ENCODE data around the gene VARS2. TPM values are rescaled to one million over a fixed set of nuclear protein-coding genes. Genes with fewer than 3 reads are reported as not detected.

The VARS2 gene
- total and polyA plus RNA-seq, 9 of the 15 experiments (the other 6 are each of a cell fraction or from before 2014, with no cell fraction given) = 1.6 to 53.6 (median 29.9) TPM

DNA sequence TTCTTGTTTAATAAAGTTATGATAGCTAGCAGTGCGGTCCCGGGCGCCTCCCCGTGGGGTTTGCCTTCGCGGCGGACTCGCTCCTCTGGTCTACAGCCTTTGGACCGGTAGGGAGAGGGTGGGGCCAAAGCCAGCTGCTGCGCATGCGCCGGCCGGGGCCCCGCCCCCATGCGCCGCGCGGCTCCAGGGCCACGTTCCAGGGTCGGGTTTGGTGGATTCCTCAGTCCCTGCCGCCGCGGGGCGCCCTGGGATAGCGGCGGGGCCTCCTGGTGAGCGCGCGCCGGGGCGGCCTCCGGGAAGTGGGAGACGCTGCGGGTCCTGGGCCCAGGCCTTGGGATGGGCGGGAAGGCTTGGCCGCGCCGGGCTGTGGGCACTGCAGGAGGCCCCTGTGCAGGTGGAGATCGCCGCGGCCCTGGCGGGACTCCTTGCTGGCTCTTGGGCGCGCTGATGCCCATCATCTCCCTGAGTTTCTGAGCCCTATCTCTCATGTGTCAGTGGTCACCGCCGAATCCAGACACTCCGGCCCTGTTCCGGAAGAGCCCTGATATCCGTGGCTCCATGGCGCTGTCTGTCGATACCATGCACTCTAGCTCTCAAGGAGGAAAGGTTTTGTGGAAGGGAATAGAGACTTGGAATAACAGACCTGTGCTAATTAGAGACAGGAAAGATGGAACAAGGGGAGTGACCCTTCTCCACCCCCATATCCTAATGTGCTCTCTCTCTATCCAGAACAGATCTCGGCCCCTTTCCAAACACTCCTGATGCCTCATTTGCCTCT lies at the start of gene VARS2 (continued):
- TF ChIP-seq ZNF197 (CRISPR knock-in tag; IDR thresholded peaks at IDR 0.05; ENCODE audit: low read depth) = no peak
- TF ChIP-seq, protein P1, sequence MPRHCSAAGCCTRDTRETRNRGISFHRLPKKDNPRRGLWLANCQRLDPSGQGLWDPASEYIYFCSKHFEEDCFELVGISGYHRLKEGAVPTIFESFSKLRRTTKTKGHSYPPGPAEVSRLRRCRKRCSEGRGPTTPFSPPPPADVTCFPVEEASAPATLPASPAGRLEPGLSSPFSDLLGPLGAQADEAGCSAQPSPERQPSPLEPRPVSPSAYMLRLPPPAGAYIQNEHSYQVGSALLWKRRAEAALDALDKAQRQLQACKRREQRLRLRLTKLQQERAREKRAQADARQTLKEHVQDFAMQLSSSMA (CRISPR knock-in tag; IDR thresholded peaks at IDR 0.05) = peak; percentile 69; the same call in 1 of the 2 replicates
- no peak for TF ChIP-seq GABPB1 (CRISPR knock-in tag; IDR thresholded peaks at IDR 0.05)
- TF ChIP-seq, protein P2, sequence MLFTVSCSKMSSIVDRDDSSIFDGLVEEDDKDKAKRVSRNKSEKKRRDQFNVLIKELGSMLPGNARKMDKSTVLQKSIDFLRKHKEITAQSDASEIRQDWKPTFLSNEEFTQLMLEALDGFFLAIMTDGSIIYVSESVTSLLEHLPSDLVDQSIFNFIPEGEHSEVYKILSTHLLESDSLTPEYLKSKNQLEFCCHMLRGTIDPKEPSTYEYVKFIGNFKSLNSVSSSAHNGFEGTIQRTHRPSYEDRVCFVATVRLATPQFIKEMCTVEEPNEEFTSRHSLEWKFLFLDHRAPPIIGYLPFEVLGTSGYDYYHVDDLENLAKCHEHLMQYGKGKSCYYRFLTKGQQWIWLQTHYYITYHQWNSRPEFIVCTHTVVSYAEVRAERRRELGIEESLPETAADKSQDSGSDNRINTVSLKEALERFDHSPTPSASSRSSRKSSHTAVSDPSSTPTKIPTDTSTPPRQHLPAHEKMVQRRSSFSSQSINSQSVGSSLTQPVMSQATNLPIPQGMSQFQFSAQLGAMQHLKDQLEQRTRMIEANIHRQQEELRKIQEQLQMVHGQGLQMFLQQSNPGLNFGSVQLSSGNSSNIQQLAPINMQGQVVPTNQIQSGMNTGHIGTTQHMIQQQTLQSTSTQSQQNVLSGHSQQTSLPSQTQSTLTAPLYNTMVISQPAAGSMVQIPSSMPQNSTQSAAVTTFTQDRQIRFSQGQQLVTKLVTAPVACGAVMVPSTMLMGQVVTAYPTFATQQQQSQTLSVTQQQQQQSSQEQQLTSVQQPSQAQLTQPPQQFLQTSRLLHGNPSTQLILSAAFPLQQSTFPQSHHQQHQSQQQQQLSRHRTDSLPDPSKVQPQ (CRISPR knock-in tag; IDR thresholded peaks at IDR 0.05; ENCODE audit: borderline replicate concordance) = no peak
- TF ChIP-seq CREM (IDR thresholded peaks at IDR 0.05; ENCODE audit: low read depth) = peak; percentile 56
- TF ChIP-seq ARID2 (IDR thresholded peaks at IDR 0.05) = no peak
- peak; percentile 92 for TF ChIP-seq POLR2AphosphoS2 (IDR thresholded peaks at IDR 0.05; ENCODE audit: low read length)
- no peak for TF ChIP-seq BRD4 (IDR thresholded peaks at IDR 0.05)
- TF ChIP-seq RBM34 (IDR thresholded peaks at IDR 0.05; ENCODE audit: borderline replicate concordance, insufficient read depth, low read length) = 0 out of 2 replicates have a peak, but pooled peaks have one; percentile 39
- peak; percentile 91 for TF ChIP-seq SUPT5H (IDR thresholded peaks at IDR 0.05)
- peak; percentile 79 for TF ChIP-seq NFRKB (IDR thresholded peaks at IDR 0.05; ENCODE audit: low read depth)
- peak; percentile 5 to 47; a peak in 1 of 4 replicates for TF ChIP-seq FOXA3 (CRISPR knock-in tag; conservative IDR thresholded peaks at IDR 0.05 in 1 of 2, IDR thresholded peaks at IDR 0.05 in 1 of 2)
- 0 out of 2 replicates have a peak, but pooled peaks have one; percentile 50 for TF ChIP-seq NR2C2 (CRISPR knock-in tag; IDR thresholded peaks at IDR 0.05)
- TF ChIP-seq NR2C2 (tag; IDR thresholded peaks at IDR 0.05) = no peak; the same call in 1 of the 2 replicates
- TF ChIP-seq ZNF830 (CRISPR knock-in tag; IDR thresholded peaks at IDR 0.05) = peak; percentile 88
- no peak for TF ChIP-seq TAF15 (IDR thresholded peaks at IDR 0.05; ENCODE audit: low read depth, low read length)
- TF ChIP-seq XRCC4 (IDR thresholded peaks at IDR 0.05; ENCODE audit: extremely low read depth, insufficient read depth, insufficient read length) = no peak
- no peak for TF ChIP-seq ZNF785 (CRISPR knock-in tag; IDR thresholded peaks at IDR 0.05)
- TF ChIP-seq ZNF134 (CRISPR knock-in tag; conservative IDR thresholded peaks at IDR 0.05) = 0 out of 2 replicates have a peak, but pooled peaks have one; percentile 19
- TF ChIP-seq CCAR2 (IDR thresholded peaks at IDR 0.05; ENCODE audit: low read depth, low read length) = no peak
- TF ChIP-seq, protein P3, sequence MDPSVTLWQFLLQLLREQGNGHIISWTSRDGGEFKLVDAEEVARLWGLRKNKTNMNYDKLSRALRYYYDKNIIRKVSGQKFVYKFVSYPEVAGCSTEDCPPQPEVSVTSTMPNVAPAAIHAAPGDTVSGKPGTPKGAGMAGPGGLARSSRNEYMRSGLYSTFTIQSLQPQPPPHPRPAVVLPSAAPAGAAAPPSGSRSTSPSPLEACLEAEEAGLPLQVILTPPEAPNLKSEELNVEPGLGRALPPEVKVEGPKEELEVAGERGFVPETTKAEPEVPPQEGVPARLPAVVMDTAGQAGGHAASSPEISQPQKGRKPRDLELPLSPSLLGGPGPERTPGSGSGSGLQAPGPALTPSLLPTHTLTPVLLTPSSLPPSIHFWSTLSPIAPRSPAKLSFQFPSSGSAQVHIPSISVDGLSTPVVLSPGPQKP (CRISPR knock-in tag; IDR thresholded peaks at IDR 0.05) = no peak
- TF ChIP-seq, protein P4, sequence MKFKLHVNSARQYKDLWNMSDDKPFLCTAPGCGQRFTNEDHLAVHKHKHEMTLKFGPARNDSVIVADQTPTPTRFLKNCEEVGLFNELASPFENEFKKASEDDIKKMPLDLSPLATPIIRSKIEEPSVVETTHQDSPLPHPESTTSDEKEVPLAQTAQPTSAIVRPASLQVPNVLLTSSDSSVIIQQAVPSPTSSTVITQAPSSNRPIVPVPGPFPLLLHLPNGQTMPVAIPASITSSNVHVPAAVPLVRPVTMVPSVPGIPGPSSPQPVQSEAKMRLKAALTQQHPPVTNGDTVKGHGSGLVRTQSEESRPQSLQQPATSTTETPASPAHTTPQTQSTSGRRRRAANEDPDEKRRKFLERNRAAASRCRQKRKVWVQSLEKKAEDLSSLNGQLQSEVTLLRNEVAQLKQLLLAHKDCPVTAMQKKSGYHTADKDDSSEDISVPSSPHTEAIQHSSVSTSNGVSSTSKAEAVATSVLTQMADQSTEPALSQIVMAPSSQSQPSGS (CRISPR knock-in tag; IDR thresholded peaks at IDR 0.05) = no peak

All from K562 (cell line).